Trophoblast cell (in vitro differentiated cells and primary cell): ENCODE results near the gene ZNF132.
"Not testable (repeated sequence)": the region's sequence is repeated elsewhere in the genome, so short reads cannot be mapped to it uniquely, and the experiment has no call there.

Source experiments
- DNase-seq, 2 donors: peaks; one replicate each; pipeline ENCODE4 v3.0.0-alpha.2; 2016
- H2AFZ ChIP-seq: 2 replicates; pipeline ENCODE4 v1.6.1; 2013; ENCODE audit warnings: low read length, moderate library complexity, mild to moderate bottlenecking; ENCODE audit not compliant: insufficient read depth, poor library complexity
- H2AK5ac ChIP-seq: 2 replicates; pipeline ENCODE4 v1.6.1; 2013; ENCODE audit warnings: mild to moderate bottlenecking, low read length
- H2BK120ac ChIP-seq: 2 replicates; pipeline ENCODE4 v1.6.1; 2013; ENCODE audit warnings: low read length, mild to moderate bottlenecking, moderate library complexity; ENCODE audit not compliant: insufficient read depth, poor library complexity
- H2BK12ac ChIP-seq: 2 replicates; pipeline ENCODE4 v1.6.1; 2013; ENCODE audit warnings: mild to moderate bottlenecking, low read length, moderate library complexity
- H2BK5ac ChIP-seq: 2 replicates; pipeline ENCODE4 v1.6.1; 2013; ENCODE audit warnings: low read length, low read depth, moderate library complexity, mild to moderate bottlenecking; ENCODE audit not compliant: poor library complexity
- H3K14ac ChIP-seq: 2 replicates; pipeline ENCODE4 v1.6.1; 2013; ENCODE audit warnings: mild to moderate bottlenecking, low read length
- H3K18ac ChIP-seq: 2 replicates; pipeline ENCODE4 v1.6.1; 2013; ENCODE audit warnings: mild to moderate bottlenecking, low read length
- H3K23ac ChIP-seq: 2 replicates; pipeline ENCODE4 v1.6.1; 2013; ENCODE audit warnings: low read length
- H3K27ac ChIP-seq: 2 replicates; pipeline ENCODE4 v1.5.1; 2013; ENCODE audit warnings: low read depth, mild to moderate bottlenecking, inconsistent platforms, low read length, moderate library complexity
- H3K27me3 ChIP-seq: 2 replicates; pipeline ENCODE4 v1.6.1; 2013; ENCODE audit warnings: inconsistent platforms, mild to moderate bottlenecking, low read length, moderate library complexity; ENCODE audit not compliant: insufficient read depth
- H3K36me3 ChIP-seq, 2 experiments: 1 replicate in 1 of 2; 2 replicates in 1 of 2; pipeline ENCODE4 v1.6.1; 2013; ENCODE audit warnings: low read length in 2 of 2, mild to moderate bottlenecking in 2 of 2, moderate library complexity in 1 of 2; ENCODE audit not compliant: insufficient read depth in 2 of 2, control insufficient read depth in 1 of 2
- H3K4ac ChIP-seq: 2 replicates; pipeline ENCODE4 v1.6.1; 2013; ENCODE audit warnings: low read depth, mild to moderate bottlenecking, low read length, moderate library complexity
- H3K4me1 ChIP-seq, 2 experiments: 1 replicate in 1 of 2; 2 replicates in 1 of 2; pipeline ENCODE4 v1.6.1; 2013; ENCODE audit warnings: low read length in 2 of 2, mild to moderate bottlenecking in 2 of 2, moderate library complexity in 1 of 2; ENCODE audit not compliant: insufficient read depth in 2 of 2, control insufficient read depth in 1 of 2
- H3K4me2 ChIP-seq: 2 replicates; pipeline ENCODE4 v1.6.1; 2013; ENCODE audit warnings: inconsistent platforms, mild to moderate bottlenecking, low read length, moderate library complexity
- H3K4me3 ChIP-seq: 2 replicates; pipeline ENCODE4 v1.5.1; 2013; ENCODE audit warnings: mild to moderate bottlenecking, low read depth, low read length, inconsistent platforms
- H3K79me1 ChIP-seq: one replicate; pipeline ENCODE4 v1.6.1; 2013; ENCODE audit warnings: low read length
- H3K79me2 ChIP-seq: 2 replicates; pipeline ENCODE4 v1.6.1; 2013; ENCODE audit warnings: low read length, mild to moderate bottlenecking; ENCODE audit not compliant: control insufficient read depth, insufficient read depth, poor library complexity
- H3K9ac ChIP-seq: 2 replicates; pipeline ENCODE4 v1.6.1; 2013; ENCODE audit warnings: mild to moderate bottlenecking, low read length
- H3K9me3 ChIP-seq: 2 replicates; pipeline ENCODE4 v1.6.1; 2013; ENCODE audit warnings: low read depth, mild to moderate bottlenecking, control low read depth, inconsistent platforms, low read length; ENCODE audit not compliant: insufficient read depth
- H4K12ac ChIP-seq: 2 replicates; pipeline ENCODE4 v1.6.1; 2013; ENCODE audit warnings: low read depth, mild to moderate bottlenecking, low read length, moderate library complexity
- H4K8ac ChIP-seq: 2 replicates; pipeline ENCODE4 v1.6.1; 2013; ENCODE audit warnings: low read depth, mild to moderate bottlenecking, low read length, moderate library complexity
- H4K91ac ChIP-seq: one replicate; pipeline ENCODE4 v1.6.1; 2013; ENCODE audit warnings: low read depth, mild to moderate bottlenecking, low read length, moderate library complexity
- WGBS: extraction: QIAGEN DNeasy Blood & Tissue Kit; methylation state at CpG from one replicate; pipeline ENCODE4 v1.1.7; 2013; ENCODE audit warnings: missing lambda C conversion rate; ENCODE audit not compliant: insufficient read length, insufficient coverage; ENCODE audit errors: extremely low coverage; 5-methylcytosine and 5-hydroxymethylcytosine counted together

Gene ZNF132

DNA sequence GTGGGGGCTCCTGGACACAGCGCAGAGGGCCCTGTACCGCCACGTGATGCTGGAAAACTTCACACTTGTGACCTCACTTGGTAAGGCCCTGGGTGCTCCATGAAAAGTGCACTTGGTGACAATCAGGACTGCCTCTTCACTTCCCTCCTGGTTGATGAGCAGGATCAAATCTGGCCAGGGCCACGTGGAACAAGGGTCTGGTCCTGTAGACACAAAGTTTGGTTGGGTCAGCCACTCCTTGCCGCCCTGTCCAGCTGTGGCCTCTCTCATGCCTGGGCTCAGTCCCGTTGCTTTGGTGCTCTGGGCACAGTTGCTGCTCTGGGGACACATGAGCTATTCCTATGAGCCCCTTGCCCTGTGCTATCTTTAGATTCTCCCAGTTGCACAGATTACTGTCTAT lies 13.8 kb upstream of the ZNF132 start:
- H4K91ac ChIP-seq: no peak overlapping the region
- H3K23ac ChIP-seq: no peak overlapping the region
- H2BK5ac ChIP-seq: no peak overlapping the region
- H4K12ac ChIP-seq: no peak overlapping the region
- H3K36me3 ChIP-seq: peaks cover 16 to 23% of the 10 kb centered on the region in 2 experiments
- DNase-seq: no peak
- no CpG with 5 or more reads among the region's 6 CpGs for WGBS
- H3K9me3 ChIP-seq: peaks cover 6% of the 10 kb centered on the region
- H4K8ac ChIP-seq: no peak overlapping the region
- no peak overlapping the region for H3K27ac ChIP-seq
- H2BK120ac ChIP-seq: no peak overlapping the region
- H3K14ac ChIP-seq: no peak overlapping the region
- no peak overlapping the region for H3K4me2 ChIP-seq
- no peak overlapping the region for H2AK5ac ChIP-seq
- peaks cover 2% of the 10 kb centered on the region for H3K79me1 ChIP-seq
- no peak overlapping the region for H2BK12ac ChIP-seq
- H3K4ac ChIP-seq: no peak overlapping the region
- no peaks in the 10 kb centered on the region for H3K27me3 ChIP-seq
- peaks cover 2% of the 10 kb centered on the region for H3K79me2 ChIP-seq
- H2AFZ ChIP-seq: no peak overlapping the region
- no peak overlapping the region for H3K18ac ChIP-seq
- no peak overlapping the region for H3K9ac ChIP-seq
- H3K4me3 ChIP-seq: no peak overlapping the region
- H3K4me1 ChIP-seq: peaks cover 3% of the 10 kb centered on the region in 2 experiments

DNA sequence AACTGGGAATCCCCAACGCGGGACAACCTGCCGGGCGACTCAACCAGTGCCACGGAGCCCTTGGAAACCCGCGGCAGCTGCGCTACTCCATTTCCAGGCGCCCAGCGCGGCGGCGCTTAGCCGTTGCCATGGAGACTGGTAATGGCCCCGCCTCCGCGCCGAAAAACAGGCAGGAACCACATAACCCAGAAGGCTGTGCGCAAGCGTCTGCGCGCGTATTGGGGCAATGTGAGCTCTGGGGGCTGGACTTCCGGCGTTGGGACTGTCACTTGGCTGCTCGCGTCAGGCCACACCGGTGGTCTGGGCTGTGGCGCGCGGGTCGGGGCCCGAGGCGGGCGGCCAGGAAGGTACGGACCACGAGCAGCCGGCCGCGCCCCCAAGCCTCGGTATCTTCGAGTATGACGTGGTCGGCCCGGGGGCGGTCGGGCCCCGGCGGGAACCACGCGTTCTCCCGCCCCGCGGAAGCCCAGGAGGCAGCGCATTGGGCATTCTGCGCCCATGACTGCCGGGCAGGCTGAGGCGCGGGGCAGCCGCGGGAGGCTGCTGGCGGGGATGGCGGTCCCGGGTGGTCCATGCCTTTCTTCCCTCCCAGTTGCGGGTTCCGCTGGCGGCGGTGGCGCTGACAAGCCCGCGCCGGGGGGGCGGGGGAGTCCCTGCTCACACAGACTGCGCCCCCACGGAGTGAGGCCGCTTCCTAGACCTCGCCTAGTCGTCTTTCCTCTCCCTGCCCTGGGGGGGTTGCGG lies 11.6 kb upstream of the ZNF132 start, which contains the start of gene ZNF324B:
Gene ZNF324B, plus strand, starts transcription at position 265 of the 744 bp plus-strand sequence. CDS start 2,080 bp downstream, outside the sequence.
- Histone ChIP-seq H2AFZ (peak within 1 kb of the TSS; percentile 82), H3K4me2 (peak within 1 kb of the TSS; percentile 97), H3K23ac (peak within 1 kb of the TSS; percentile 61), H3K9ac (peak within 1 kb of the TSS; percentile 67), H2BK12ac (no peak within 1 kb of the TSS), H3K4ac (no peak within 1 kb of the TSS), H2AK5ac (no peak within 1 kb of the TSS), H4K8ac (peak within 1 kb of the TSS; percentile 71), H3K36me3 (peaks cover 10 to 16% of the 10 kb centered on the region in 2 experiments), H3K18ac (peak within 1 kb of the TSS; percentile 6), H4K12ac (peak within 1 kb of the TSS; percentile 28), H2BK5ac (no peak within 1 kb of the TSS), H3K27ac (no peak within 1 kb of the TSS), H3K4me3 (peak within 1 kb of the TSS; percentile 87), H3K79me2 (peaks cover 2% of the 10 kb centered on the region), H2BK120ac (no peak within 1 kb of the TSS), H3K4me1 (peaks cover 3% of the 10 kb centered on the region in 2 experiments), H3K27me3 (no peaks in the 10 kb centered on the region), H4K91ac (no peak within 1 kb of the TSS), H3K9me3 (peaks cover 8% of the 10 kb centered on the region), H3K14ac (peak within 1 kb of the TSS; percentile 21), H3K79me1 (peaks cover 2% of the 10 kb centered on the region)
- DNase-seq: peak; percentile 97 to 99
- no CpG with 5 or more reads among the region's 79 CpGs for WGBS

DNA sequence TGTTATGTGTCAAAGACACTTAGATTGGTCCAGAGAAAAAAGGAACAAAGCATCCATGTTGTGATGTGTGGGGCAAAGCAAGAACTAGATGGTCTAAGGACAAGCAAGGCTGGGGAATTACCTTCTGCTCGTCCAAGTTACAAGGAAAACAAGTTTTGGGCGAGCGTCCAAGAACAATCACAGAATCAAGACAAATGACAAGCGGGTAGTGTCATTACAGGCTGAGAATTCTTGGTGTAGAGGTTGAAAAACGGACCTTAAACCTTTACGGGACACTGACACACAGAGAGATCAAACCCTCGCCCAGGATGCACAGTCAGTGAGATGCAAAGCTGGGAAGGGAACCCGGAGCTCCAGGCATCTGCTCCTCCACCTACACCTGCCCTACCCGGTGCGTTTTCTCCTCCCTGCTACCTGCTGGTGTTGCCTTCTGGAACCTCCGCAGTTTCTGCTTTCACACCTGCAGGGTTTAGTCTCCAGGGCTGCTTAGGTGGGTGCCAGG lies 11.0 kb upstream of the ZNF132 start:
- peaks cover 3% of the 10 kb centered on the region in 2 experiments for H3K4me1 ChIP-seq
- peaks cover 8% of the 10 kb centered on the region for H3K9me3 ChIP-seq
- no peak overlapping the region for H2BK12ac ChIP-seq
- peaks cover 5 to 10% of the 10 kb centered on the region in 2 experiments for H3K36me3 ChIP-seq
- no peak overlapping the region for H2BK120ac ChIP-seq
- peaks cover 2% of the 10 kb centered on the region for H3K79me1 ChIP-seq
- H3K23ac ChIP-seq: peak overlapping the region; percentile 61
- H3K79me2 ChIP-seq: peaks cover 2% of the 10 kb centered on the region
- DNase-seq: no peak
- H4K8ac ChIP-seq: peak overlapping the region; percentile 8
- H2BK5ac ChIP-seq: no peak overlapping the region
- H4K12ac ChIP-seq: no peak overlapping the region
- H3K9ac ChIP-seq: peak overlapping the region; percentile 50
- no peak overlapping the region for H3K18ac ChIP-seq
- no CpG with 5 or more reads among the region's 11 CpGs for WGBS
- no peak overlapping the region for H2AK5ac ChIP-seq
- no peak overlapping the region for H4K91ac ChIP-seq
- no peak overlapping the region for H3K4ac ChIP-seq
- no peak overlapping the region for H3K14ac ChIP-seq
- H3K4me3 ChIP-seq: peak overlapping the region; percentile 63
- no peaks in the 10 kb centered on the region for H3K27me3 ChIP-seq
- H3K4me2 ChIP-seq: peak overlapping the region; percentile 97
- peak overlapping the region; percentile 58 for H2AFZ ChIP-seq
- H3K27ac ChIP-seq: no peak overlapping the region

DNA sequence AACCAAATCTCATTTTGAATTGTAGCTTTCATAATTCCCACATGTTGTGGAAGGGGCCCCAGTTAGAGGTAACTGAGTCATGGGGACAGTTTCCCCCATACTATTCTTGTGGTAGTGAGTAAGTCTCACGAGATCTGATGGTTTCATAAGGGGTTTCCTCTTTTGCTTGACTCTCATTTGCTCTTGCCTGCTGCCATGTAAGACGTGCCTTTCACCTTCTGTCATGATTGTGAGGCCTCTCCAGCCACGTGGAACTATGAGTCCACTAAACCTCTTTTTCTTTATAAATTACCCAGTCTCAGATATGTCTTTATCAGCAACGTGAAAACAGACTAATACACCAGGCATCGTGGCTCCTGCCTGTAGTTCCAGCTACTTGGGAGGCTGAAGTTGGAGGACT lies 10.0 kb upstream of the ZNF132 start:
- H4K8ac ChIP-seq, DNase-seq, H2BK5ac ChIP-seq, H3K23ac ChIP-seq, H2AK5ac ChIP-seq, H4K91ac ChIP-seq, H3K4me3 ChIP-seq, H3K79me2 ChIP-seq, H3K9ac ChIP-seq, H3K27me3 ChIP-seq, H3K4me1 ChIP-seq, H4K12ac ChIP-seq, H3K4ac ChIP-seq, H3K4me2 ChIP-seq, H2AFZ ChIP-seq, H3K14ac ChIP-seq, H2BK120ac ChIP-seq, H3K36me3 ChIP-seq, H3K27ac ChIP-seq, H3K79me1 ChIP-seq, H3K9me3 ChIP-seq, H2BK12ac ChIP-seq, H3K18ac ChIP-seq: not testable (repeated sequence)
- WGBS: no CpG with 5 or more reads among the region's 5 CpGs
